GM12801 (cell line): ENCODE data around the gene ASF1A.

Experiments
- TF ChIP-seq, protein P1 (sequence below): IDR thresholded peaks from one replicate; pipeline ENCODE4 v1.5.1; 2011; ENCODE audit warnings: control low read depth; ENCODE audit not compliant: insufficient read length; ENCODE audit errors: extremely low read depth

ASF1A gene

DNA sequence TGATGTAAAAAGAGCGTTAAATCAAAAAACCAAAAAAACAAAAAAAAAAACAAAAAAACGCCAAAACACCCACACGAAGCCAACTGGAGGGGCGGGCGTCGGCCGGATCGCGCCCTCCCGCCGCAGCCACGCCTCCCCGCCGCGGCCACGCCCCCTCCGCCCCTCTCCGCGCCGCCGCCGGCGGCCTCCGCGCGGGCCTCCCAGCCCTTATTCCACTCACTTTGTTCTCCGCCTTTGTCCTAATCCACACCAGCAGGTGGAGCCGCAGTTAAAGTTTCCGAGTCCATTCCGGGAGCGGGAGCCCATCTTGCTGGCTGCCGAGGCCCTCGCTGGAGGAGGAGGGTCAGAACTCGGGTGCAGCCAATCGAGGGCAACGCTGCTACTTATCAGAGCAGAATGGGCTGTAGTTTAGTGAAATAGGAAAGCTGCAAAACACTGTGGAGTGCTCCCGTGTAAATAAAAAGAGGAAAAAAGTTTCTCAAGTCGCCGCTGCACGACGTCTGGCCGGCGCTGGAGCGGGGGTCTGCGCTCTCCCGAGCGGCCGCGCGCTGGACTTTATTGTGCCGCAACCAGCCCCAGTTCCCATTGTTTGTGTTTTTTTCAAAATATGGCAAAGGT is at the start of gene ASF1A:
TSS of gene ASF1A (plus strand) at position 346 of the 618 bp plus-strand sequence. CDS start at position 608, 262 bp downstream.
- TF ChIP-seq, protein P1, sequence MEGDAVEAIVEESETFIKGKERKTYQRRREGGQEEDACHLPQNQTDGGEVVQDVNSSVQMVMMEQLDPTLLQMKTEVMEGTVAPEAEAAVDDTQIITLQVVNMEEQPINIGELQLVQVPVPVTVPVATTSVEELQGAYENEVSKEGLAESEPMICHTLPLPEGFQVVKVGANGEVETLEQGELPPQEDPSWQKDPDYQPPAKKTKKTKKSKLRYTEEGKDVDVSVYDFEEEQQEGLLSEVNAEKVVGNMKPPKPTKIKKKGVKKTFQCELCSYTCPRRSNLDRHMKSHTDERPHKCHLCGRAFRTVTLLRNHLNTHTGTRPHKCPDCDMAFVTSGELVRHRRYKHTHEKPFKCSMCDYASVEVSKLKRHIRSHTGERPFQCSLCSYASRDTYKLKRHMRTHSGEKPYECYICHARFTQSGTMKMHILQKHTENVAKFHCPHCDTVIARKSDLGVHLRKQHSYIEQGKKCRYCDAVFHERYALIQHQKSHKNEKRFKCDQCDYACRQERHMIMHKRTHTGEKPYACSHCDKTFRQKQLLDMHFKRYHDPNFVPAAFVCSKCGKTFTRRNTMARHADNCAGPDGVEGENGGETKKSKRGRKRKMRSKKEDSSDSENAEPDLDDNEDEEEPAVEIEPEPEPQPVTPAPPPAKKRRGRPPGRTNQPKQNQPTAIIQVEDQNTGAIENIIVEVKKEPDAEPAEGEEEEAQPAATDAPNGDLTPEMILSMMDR = no peak

DNA sequence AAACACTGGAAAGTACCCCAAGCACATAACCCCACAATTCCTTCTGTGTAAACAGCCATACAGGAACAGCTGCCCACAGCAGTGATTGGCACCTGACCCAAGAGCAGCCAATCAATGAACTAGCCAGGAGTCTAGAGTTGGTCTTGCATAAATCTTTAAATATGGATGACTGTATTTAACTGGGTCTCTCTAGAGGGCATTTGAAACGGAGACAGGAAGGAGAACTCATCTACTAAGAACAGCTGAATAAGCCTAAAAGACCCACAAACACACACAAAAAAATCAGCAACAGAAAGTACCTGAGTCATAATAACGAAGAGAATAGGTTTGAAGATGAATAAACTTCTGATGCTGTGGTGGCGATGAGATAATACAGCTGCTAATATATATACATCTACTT is 49.0 kb upstream of the ASF1A start:
- TF ChIP-seq, protein P1 = no peak

DNA sequence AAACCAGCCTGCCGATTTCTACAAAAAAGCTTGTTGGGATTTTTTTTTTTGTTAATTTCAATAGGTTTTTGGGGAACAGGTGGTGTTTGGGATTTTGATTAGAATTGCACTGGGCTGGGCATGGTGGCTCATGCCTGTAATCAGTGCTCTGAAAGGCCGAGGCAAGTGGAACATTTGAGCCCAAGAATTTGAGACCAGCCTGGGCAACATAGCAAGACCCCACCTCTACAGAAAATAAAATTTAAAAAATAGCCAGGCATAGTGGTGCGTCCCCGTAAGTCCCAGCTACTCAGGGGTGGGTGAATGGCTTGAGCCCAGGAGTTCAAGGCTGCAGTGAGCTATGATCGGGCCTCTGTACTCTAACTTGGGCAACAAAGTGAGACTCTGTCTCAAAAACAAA is 40.5 kb upstream of the ASF1A start:
- TF ChIP-seq, protein P1 = no peak

DNA sequence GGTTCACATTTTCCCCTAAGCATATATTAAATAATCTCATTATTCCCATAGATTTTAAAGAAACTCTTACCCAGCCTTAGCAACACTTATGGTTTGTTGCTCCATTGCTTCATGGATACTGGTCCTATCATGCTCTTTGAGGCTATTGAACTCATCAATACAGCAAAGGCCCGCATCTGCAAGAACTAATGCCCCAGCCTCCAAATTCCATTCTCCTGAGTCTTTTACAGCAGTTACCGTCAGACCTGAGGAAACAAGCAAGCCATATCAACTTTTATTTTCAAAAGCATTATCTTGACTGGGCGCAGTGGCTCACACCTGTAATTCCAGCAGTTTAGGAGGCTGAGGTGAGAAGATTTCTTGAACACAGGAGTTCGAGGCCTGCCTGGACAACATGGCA is 37.7 kb upstream of the ASF1A start:
- TF ChIP-seq, protein P1 = no peak

DNA sequence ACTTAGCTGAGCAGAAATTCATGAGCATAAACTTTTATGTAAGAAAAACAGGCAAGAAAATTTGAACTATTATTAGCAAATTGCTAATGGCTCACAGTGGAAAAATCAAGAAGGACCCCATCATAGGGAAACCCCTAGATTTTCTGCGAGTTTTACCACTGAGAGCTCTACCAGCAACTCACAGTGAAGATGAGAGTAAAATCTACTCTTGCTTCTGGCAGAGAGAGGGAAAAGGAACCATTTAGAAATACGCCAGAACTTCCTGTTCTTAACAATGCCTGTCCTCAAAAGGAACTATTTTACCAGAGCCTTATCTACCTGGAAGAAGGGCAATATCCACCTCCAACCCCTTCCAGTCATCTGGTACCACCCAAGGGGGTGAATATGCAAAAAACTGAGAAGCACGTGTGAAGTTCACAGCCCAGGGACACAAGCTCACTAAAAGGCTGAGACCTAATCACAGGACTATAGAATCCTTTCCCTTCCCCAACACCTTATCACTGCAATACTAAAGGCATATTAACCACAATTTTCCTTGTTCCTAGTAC is 34.4 kb upstream of the ASF1A start:
- TF ChIP-seq, protein P1 = no peak

DNA sequence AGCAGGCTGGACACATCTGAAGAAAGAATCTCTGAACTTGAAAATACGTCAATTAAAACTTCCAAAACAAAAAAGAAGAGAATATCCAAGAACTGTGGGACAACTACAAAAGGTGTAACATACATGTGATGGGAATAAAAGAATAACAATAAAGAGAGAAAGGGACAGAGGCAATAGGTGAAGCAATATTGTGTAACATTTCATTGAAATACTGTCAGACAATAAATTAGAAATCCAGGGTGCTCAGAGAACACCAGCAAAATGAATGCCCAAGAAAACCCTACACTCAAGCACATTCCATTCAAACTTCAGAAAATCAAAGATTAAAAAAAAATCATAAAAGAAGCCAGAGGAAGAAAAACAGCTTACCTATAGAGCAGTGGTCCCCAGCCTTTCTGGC is 33.6 kb upstream of the ASF1A start:
- TF ChIP-seq, protein P1 = no peak

DNA sequence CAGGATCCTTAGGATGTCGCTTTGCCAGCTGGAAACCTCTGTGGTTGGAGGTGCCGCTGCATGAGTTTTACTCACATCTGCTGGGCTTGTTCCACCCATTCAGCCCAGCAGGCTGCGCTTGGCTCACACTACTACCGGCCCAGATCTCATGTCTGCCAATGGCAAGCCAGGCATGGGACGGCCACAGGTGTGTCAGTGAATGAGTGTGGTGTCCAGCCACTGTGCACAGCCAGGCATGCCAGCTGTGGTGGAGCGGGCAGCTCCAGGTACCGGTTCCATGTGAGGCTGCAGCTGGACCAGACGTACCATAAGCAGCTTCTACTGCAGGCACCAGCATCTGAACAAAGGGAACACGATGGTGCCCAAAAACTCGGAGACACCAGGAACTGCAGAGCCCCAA is 33.1 kb upstream of the ASF1A start:
- TF ChIP-seq, protein P1 = no peak
